ENCODE measurements around the gene PRH2. TPM values are rescaled to one million over a fixed set of nuclear protein-coding genes. Genes with fewer than 3 reads are reported as not detected.

PRH2 gene
- total RNA-seq: 1 to 10 TPM in 4 of 8 experiments, under 1 TPM in 2, not detected in 2; 0.78 to 3.9 (median 1.4) TPM

DNA sequence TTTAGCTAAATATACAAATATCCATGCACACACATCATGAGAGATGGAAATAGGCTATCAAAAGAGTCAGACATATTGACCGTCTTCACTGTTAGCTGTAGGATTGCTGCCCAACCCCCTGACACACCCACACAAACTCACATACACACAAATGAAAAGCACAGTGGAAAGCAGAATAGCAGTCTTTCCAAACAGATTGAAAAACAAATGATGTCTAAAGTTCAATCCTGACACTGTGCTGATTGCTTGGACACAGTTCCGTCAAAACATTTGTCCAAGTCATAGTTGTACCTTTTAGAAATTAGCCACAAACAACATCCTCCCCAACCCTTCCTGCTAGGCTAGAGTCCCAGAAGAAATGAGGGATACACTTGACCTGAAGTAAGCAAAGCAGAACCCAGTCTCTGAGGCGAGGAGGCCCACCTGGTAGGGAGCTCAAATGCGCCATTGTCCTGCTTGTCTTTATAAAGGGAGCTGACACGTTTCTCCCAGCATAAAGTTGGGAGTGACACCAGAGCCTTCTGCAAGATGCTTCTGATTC is at the start of gene PRH2:
PRH2 (plus strand) TSS at position 491 of the 541 bp plus-strand sequence; CDS start at position 529, 38 bp downstream.
- no peak within 1 kb of the TSS for H3K27ac ChIP-seq
- ATAC-seq (replicated peaks in 6 of 8): no peak
- 83 to 100% (median 100%) methylated on average over 1 to 4 of the region's 5 CpGs; no CpG with 5 or more reads in 1 of the 10 experiments for WGBS, 10 experiments
- in situ Hi-C loops (cut with MboI; ENCODE audit: low pct_unique_long_range_greater_than_20kb in 2 of 9, low sequenced_read_pairs in 9 of 9, unreplicated experiment in 9 of 9): no loop called here
- no peak within 1 kb of the TSS for H3K4me3 ChIP-seq
- H3K4me1 ChIP-seq (replicated peaks in 1 of 2): no peaks in the 10 kb centered on the region

DNA sequence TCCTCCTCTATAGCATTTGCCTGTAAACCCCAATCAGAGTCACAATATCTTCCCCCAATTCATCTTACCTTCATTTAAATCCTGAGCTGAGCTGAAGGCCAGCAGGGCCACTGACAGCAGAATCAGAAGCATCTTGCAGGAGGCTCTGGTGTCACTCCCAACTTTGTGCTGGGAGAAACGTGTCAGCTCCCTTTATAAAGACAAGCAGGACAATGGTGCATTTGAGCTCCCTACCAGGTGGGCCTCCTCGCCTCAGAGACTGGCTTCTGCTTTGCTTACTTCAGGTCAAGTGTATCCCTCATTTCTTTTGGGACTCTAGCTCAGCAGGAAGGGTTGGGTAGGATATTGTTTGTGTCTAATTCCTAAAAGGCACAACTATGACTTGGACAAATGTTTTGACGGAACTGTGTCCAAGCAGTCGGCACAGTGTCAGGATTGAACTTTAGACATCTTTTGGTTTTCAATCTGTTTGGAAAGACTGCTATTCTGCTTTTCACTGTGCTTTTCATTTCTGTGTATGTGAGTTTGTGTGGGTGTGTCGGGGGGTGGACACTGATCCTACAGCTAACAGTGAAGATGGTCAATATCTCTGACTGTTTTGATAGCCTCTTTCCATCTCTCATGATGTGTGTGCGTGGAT is 44.8 kb upstream of the PRH2 start, which contains the start of gene PRH1:
PRH1 (minus strand) TSS at position 170 of the 640 bp plus-strand sequence; CDS start at position 132, 38 bp downstream.
- 78 to 100% (median 95%) methylated on average over 1 to 5 of the region's 6 CpGs; no CpG with 5 or more reads in 3 of the 10 experiments for WGBS, 10 experiments
- ATAC-seq (replicated peaks in 6 of 8): no peak
- H3K27ac ChIP-seq: no peak within 1 kb of the TSS
- H3K4me1 ChIP-seq (replicated peaks in 1 of 2): no peaks in the 10 kb centered on the region
- no peak within 1 kb of the TSS for H3K4me3 ChIP-seq
- in situ Hi-C loops (cut with MboI; ENCODE audit: low pct_unique_long_range_greater_than_20kb in 2 of 9, low sequenced_read_pairs in 9 of 9, unreplicated experiment in 9 of 9): no loop called here

DNA sequence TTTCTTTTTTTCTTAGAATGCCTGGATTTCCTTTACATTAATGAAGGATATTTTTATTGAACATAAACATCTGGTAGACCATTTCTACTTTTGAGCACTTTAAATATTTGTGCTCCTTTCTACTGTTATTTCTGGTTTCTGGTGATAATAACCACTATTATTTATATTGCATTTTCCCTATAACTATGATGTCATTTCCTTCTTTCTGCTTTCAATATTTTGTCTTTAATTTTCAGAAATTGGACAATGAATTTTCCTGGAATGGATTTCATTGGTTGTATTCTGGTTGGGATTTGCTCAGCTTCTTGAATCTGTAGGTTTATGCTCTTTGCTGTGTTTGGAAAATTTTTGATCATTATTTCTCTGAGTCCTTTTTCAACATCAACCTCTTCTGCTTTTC is 39.8 kb upstream of the PRH2 start:
- in situ Hi-C loops (cut with MboI; ENCODE audit: low pct_unique_long_range_greater_than_20kb in 2 of 9, low sequenced_read_pairs in 9 of 9, unreplicated experiment in 9 of 9): no loop called here
- Histone ChIP-seq H3K4me1 (replicated peaks in 1 of 2) (no peaks in the 10 kb centered on the region), H3K27ac (no peak overlapping the region), H3K4me3 (no peak overlapping the region)
- ATAC-seq (replicated peaks in 6 of 8): no peak

DNA sequence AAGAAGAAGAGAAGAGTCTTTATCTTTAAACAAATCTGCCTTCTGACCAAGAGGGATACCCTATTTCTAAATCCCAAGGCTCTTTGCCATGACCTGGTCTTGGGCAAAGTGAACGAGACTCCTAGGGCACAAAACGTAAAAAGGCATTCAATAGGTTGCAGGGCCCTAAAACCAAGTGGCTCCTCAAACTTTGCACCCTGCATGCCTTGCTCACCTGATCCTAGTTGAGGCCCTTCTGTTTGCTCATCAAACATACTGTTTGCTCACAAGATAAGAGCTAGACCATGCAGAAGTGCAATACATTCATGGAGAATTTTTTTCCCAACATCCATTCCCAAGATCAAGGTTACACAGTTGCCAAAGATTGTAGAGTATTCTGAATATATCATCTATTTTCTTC is 37.1 kb upstream of the PRH2 start:
- ATAC-seq (replicated peaks in 6 of 8): no peak
- H3K27ac ChIP-seq: no peak overlapping the region
- in situ Hi-C loops (cut with MboI; ENCODE audit: low pct_unique_long_range_greater_than_20kb in 2 of 9, low sequenced_read_pairs in 9 of 9, unreplicated experiment in 9 of 9): no loop called here
- no peak overlapping the region for H3K4me3 ChIP-seq
- no peaks in the 10 kb centered on the region for H3K4me1 ChIP-seq (replicated peaks in 1 of 2)
- 93 to 100% (median 100%) methylated on average over 1 to 2 of the region's 2 CpGs; no CpG with 5 or more reads in 3 of the 10 experiments for WGBS, 10 experiments

DNA sequence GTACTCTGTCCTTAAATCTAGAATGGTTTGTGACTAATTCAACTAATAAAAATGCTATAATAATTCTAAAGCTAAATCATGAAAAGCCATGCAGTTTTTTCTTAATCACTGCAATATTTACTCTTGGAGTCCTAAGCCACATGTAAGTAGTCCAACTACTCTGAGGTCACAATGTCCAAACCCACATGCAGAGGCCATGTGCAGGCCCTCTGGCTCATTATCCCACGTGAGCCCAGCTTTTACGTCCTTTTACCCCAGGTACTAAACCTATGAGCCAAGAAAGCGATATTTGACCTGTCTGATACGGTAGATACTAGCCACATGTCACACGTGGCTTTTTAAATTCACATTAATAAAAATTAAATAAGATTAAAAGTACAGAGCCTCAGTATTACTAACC is 32.2 kb upstream of the PRH2 start:
- no peak for ATAC-seq (replicated peaks in 6 of 8)
- Histone ChIP-seq H3K4me3 (no peak overlapping the region), H3K27ac (no peak overlapping the region), H3K4me1 (replicated peaks in 1 of 2) (no peaks in the 10 kb centered on the region)
- 33 to 100% (median 95%) methylated on average over 1 to 5 of the region's 5 CpGs; no CpG with 5 or more reads in 2 of the 10 experiments for WGBS, 10 experiments
- in situ Hi-C loops (cut with MboI; ENCODE audit: low pct_unique_long_range_greater_than_20kb in 2 of 9, low sequenced_read_pairs in 9 of 9, unreplicated experiment in 9 of 9): no loop called here

DNA sequence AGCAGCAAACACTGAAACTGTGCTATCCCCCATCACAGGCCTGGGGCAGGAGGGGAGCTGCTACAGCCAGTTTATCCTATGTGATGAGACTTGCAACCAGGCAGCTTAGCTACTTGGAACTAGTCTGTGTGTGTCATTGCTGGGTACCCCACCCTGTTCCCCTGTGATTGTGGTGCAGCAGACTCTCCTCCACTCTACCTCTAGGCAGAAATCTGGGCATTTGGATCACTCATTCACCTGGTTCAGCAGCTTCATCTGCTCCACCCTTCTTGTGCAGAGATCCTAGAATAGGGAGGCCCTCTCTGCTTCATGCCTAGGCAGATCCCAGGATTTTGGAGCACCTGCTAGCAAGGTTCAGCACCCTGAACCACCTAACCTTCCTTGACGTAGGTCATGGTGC is 28.5 kb upstream of the PRH2 start:
- in situ Hi-C loops (cut with MboI; ENCODE audit: low pct_unique_long_range_greater_than_20kb in 2 of 9, low sequenced_read_pairs in 9 of 9, unreplicated experiment in 9 of 9): no loop called here
- Histone ChIP-seq H3K27ac (no peak overlapping the region), H3K4me3 (no peak overlapping the region), H3K4me1 (replicated peaks in 1 of 2) (no peaks in the 10 kb centered on the region)
- ATAC-seq (replicated peaks in 6 of 8): no peak
- WGBS, 10 experiments: 100% methylated on average over 1 of the region's 1 CpG; no CpG with 5 or more reads in 9 of the 10 experiments

DNA sequence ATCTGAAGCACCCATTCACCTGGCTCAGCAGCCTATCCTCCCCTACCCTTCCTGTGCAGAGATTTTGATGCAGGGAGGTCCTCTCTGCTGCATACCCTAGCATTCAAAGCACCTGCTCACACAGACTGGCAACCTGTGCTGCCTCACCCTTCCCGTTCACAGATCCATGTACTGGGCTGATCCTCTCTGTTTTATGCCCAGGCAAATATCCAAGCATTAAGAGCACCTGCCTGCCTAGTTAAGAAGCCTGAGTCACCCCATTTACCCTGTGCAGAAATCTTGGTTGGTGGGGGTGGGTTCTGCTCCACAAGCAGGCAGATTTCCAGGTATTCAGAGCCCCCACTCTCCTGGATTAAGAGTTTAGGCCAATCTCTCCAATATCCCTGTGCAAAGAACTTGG is 28.1 kb upstream of the PRH2 start:
- Histone ChIP-seq H3K4me1 (replicated peaks in 1 of 2) (no peaks in the 10 kb centered on the region), H3K4me3 (no peak overlapping the region), H3K27ac (no peak overlapping the region)
- ATAC-seq (replicated peaks in 6 of 8): no peak
- in situ Hi-C loops (cut with MboI; ENCODE audit: low pct_unique_long_range_greater_than_20kb in 2 of 9, low sequenced_read_pairs in 9 of 9, unreplicated experiment in 9 of 9): no loop called here
- WGBS, 10 experiments: 86 to 100% (median 100%) methylated on average over 1 of the region's 1 CpG; no CpG with 5 or more reads in 5 of the 10 experiments

DNA sequence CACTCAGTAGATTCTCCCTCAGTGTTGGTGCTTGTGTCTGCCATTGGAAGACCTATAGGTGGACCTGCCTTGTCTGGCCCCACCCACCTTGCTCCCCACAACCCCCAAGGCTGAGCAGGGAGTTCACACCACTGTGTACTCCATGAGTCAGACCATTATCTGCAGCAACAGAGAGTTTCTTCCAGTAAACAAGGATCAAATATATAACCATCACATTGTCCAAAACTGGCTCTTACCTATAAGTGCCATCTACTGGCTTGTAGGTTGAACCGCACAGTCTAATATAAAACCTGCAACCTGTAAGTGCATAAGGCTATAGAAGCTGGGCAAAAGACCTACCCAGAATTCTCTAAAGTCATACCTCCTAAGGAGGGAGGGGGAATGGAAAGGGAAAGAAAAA is 27.6 kb upstream of the PRH2 start:
- Histone ChIP-seq H3K4me3 (no peak overlapping the region), H3K4me1 (replicated peaks in 1 of 2) (no peaks in the 10 kb centered on the region), H3K27ac (no peak overlapping the region)
- WGBS, 10 experiments: 100% methylated on average over 1 of the region's 1 CpG; no CpG with 5 or more reads in 5 of the 10 experiments
- in situ Hi-C loops (cut with MboI; ENCODE audit: low pct_unique_long_range_greater_than_20kb in 2 of 9, low sequenced_read_pairs in 9 of 9, unreplicated experiment in 9 of 9): no loop called here
- ATAC-seq (replicated peaks in 6 of 8): peak in 3 of 8 experiments; percentile 32 to 93 (median 65)

DNA sequence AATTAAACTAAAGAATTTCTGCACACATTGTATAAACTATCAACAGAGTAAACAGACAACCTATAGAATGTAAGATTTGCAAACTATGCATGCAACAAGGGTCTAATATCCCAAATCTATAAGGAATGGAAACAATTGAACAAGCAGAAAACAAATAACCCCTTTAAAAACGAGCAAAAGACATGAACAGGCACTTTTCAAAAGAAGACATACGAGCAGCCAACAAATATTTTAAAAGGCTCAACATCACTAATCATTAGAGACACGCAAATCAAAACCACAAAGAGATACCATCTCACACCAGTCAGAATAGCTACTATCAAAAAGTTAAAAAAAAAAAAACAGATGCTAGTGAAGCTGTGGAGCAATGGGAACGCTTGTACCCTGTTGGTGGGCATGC is 24.4 kb upstream of the PRH2 start:
- ATAC-seq (replicated peaks in 6 of 8): no peak
- 51 to 100% (median 90%) methylated on average over 2 to 4 of the region's 4 CpGs; no CpG with 5 or more reads in 2 of the 10 experiments for WGBS, 10 experiments
- no peak overlapping the region for H3K4me3 ChIP-seq
- in situ Hi-C loops (cut with MboI; ENCODE audit: low pct_unique_long_range_greater_than_20kb in 2 of 9, low sequenced_read_pairs in 9 of 9, unreplicated experiment in 9 of 9): no loop called here
- no peak overlapping the region for H3K27ac ChIP-seq
- H3K4me1 ChIP-seq (replicated peaks in 1 of 2): no peaks in the 10 kb centered on the region

DNA sequence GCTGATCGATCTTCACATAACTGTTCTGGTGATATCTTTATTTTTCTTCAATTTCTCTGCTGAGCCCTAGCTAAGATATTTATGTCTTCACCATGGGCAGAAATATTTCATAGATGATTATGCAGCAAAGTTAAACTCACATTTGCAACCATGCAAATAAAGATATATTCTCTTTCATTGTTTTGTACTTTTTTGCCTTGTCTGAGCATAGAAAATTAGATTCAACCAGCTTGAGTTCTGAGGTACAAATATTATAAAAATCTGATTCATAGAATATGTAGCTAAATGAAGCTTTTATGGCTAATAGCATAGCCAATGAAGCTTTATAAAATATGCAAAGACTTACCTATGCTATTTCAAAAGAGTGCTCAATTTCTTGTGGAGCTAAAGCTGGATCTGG is 19.6 kb upstream of the PRH2 start, which contains the start of gene TAS2R13:
TAS2R13 (minus strand) TSS at position 101 of the 400 bp plus-strand sequence. CDS start 264 bp downstream, outside the sequence.
- ATAC-seq (replicated peaks in 6 of 8): no peak
- no peak within 1 kb of the TSS for H3K4me3 ChIP-seq
- WGBS, 10 experiments: 75 to 100% (median 100%) methylated on average over 1 of the region's 1 CpG; no CpG with 5 or more reads in 1 of the 10 experiments

DNA sequence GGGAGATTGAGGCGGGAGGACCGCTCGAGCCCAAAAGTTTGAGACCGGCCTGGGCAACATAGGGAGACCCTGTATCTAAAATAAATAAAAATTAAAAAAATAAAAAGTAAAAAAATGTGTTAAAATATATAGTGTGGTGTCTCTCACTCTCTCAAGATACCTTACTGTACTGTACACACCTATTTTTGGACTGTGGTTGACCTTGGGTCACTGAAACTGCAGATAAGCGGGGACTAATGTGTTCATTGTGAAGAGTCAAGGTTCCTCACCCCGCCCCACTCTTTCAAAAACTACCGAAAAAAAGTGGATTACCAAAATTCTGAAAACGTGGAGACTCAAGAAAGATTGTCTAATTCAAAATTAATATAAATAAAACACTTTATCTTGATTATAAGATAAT is 18.7 kb upstream of the PRH2 start:
- 79 to 100% (median 87%) methylated on average over 1 to 8 of the region's 8 CpGs for WGBS, 10 experiments
- no peak overlapping the region for H3K27ac ChIP-seq
- H3K4me1 ChIP-seq (replicated peaks in 1 of 2): no peaks in the 10 kb centered on the region
- H3K4me3 ChIP-seq: no peak overlapping the region
- in situ Hi-C loops (cut with MboI; ENCODE audit: low pct_unique_long_range_greater_than_20kb in 2 of 9, low sequenced_read_pairs in 9 of 9, unreplicated experiment in 9 of 9): no loop called here
- no peak for ATAC-seq (replicated peaks in 6 of 8)

More for the DNA sequence above, 19.6 kb upstream of the PRH2 start, which contains the start of gene TAS2R13:
- no peak within 1 kb of the TSS for H3K27ac ChIP-seq
- in situ Hi-C loops (cut with MboI; ENCODE audit: low pct_unique_long_range_greater_than_20kb in 2 of 9, low sequenced_read_pairs in 9 of 9, unreplicated experiment in 9 of 9): no loop called here
- H3K4me1 ChIP-seq (replicated peaks in 1 of 2): no peaks in the 10 kb centered on the region

DNA sequence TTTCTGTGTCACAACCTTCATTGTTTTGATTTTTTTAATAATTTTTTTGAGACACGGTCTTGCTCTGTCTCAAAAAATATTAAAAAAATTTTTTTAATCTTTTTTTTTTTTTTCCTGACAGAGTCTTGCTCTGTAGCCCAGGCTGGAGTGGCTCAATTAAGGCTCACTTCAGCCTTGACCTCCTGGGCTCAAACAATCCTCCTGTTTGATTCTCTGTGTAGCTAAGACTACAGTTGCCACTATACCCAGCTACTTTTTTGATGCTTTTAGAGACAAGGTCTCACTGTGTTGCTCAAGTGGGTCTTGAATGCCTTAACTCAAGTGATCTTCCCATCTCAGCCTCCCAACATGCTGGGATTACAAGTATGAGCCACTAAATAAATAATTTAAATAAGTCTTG is 9.2 kb upstream of the PRH2 start:
- ATAC-seq (replicated peaks in 6 of 8): no peak
- WGBS, 10 experiments: 47 to 100% (median 92%) methylated on average over 1 of the region's 1 CpG; no CpG with 5 or more reads in 2 of the 10 experiments
- no peak overlapping the region for H3K4me3 ChIP-seq
- in situ Hi-C loops (cut with MboI; ENCODE audit: low pct_unique_long_range_greater_than_20kb in 2 of 9, low sequenced_read_pairs in 9 of 9, unreplicated experiment in 9 of 9): no loop called here
- H3K27ac ChIP-seq: no peak overlapping the region
- no peaks in the 10 kb centered on the region for H3K4me1 ChIP-seq (replicated peaks in 1 of 2)

DNA sequence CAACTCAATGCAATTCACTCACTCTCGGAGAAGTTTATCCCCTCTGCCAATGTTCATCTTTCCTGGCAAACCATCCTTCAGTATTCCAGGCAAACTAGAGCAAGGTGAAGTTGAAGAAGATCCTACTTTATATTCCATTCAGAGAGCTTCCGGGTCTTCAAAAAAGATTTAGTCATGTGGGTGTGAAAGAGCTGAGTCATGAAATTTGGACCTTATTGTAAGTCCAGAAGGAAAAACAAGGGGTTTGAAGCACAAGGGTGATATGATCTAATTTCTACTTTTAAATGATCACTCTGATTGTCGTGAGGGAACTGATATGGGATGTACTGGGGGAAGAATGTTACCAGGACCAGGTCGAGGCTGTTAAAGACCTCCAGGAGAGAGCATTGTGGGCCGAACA is 2.8 kb upstream of the PRH2 start:
- WGBS, 10 experiments: 84 to 100% (median 95%) methylated on average over 1 to 5 of the region's 5 CpGs
- H3K27ac ChIP-seq: no peak overlapping the region
- in situ Hi-C loops (cut with MboI; ENCODE audit: low pct_unique_long_range_greater_than_20kb in 2 of 9, low sequenced_read_pairs in 9 of 9, unreplicated experiment in 9 of 9): no loop called here

More for the DNA sequence above, 2.8 kb upstream of the PRH2 start:
- no peak overlapping the region for H3K4me3 ChIP-seq
- ATAC-seq (replicated peaks in 6 of 8): no peak
- no peaks in the 10 kb centered on the region for H3K4me1 ChIP-seq (replicated peaks in 1 of 2)
